Measurements from ENCODE around the gene CENPX. TPM values are rescaled to one million over a fixed set of nuclear protein-coding genes. Genes with fewer than 3 reads are reported as not detected.

The CENPX gene
- total RNA-seq, 1 experiment from 2014 or later: 77.9 TPM

DNA sequence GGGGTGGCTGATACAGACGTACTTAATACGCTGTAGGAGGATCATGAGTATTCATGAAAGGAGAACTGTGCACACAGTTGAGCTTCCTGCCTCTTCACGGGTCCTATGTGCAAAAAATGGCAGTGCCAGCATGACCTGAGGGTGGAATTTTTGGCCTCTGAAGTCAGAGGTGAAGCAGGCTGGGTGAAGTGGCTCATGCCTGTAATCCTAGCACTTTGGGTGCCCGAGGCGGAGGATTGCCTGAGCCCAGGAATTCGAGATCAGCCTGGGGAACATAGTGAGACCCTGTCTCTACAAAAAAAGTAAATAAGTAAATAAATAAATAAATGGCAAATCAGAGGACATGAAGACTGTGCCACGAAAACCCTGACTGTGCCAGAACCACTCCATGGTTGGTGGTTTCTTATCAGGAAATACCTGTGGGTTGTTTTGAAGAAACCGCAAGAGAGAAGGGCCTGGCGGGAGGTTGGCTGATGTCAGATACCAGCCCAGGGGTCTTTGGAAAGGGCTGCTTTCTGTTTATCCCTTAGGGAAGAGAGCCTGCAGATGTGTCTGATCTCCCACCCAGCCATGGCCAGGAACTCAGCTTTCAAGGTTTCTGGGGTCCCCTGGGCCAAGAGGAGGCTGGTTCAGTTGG, 41.9 kb downstream of the CENPX start:
- Histone ChIP-seq H4K91ac (ENCODE audit: insufficient read length, low read depth, low read length) (no peak overlapping the region), H4K8ac (replicated peaks; ENCODE audit: insufficient read length, low read depth, low read length) (no peak overlapping the region), H3K56ac (ENCODE audit: insufficient read length, low read depth, low read length) (no peak overlapping the region), H3K23me2 (ENCODE audit: insufficient read length, low read depth, low read length, poor library complexity, severe bottlenecking) (peaks cover 12% of the 10 kb centered on the region), H3K23ac (ENCODE audit: insufficient read length, low read depth, low read length) (no peak overlapping the region), H3K4me2 (ENCODE audit: insufficient read depth, insufficient read length, low read length) (no peak overlapping the region), H2BK20ac (ENCODE audit: low read depth, low read length, poor library complexity, severe bottlenecking) (no peak overlapping the region), H2AFZ (ENCODE audit: low read length) (no peak overlapping the region), H2BK12ac (ENCODE audit: insufficient read length, low read depth, low read length) (no peak overlapping the region), H4K5ac (ENCODE audit: insufficient read length, low read depth, low read length) (no peak overlapping the region), H2BK120ac (ENCODE audit: low read depth, low read length, poor library complexity, severe bottlenecking) (no peak overlapping the region), H2BK15ac (ENCODE audit: low read depth, low read length) (no peak overlapping the region), H2AK5ac (ENCODE audit: insufficient read length, low read length) (no peak overlapping the region), H3K18ac (ENCODE audit: insufficient read length, low read depth, low read length) (no peak overlapping the region), H3T11ph (ENCODE audit: low read length) (no peak overlapping the region), H4K20me1 (ENCODE audit: control insufficient read depth, insufficient read depth, insufficient read length) (no peaks in the 10 kb centered on the region), H3K9ac (ENCODE audit: extremely low read depth, insufficient read length, low read length) (no peak overlapping the region), H3K79me1 (ENCODE audit: insufficient read depth, low read depth, low read length, poor library complexity, severe bottlenecking) (no peaks in the 10 kb centered on the region), H3K79me2 (ENCODE audit: insufficient read depth, low read length) (no peaks in the 10 kb centered on the region), H3K4me1 (ENCODE audit: insufficient read depth, low read length) (no peaks in the 10 kb centered on the region), H2BK5ac (ENCODE audit: insufficient read length, low read length) (no peak overlapping the region), H3K9me3 (ENCODE audit: control insufficient read depth, low read depth, low read length) (no peaks in the 10 kb centered on the region), H3K4ac (ENCODE audit: low read depth, low read length) (no peak overlapping the region), H3K27ac (ENCODE audit: insufficient read length, low read depth, low read length) (no peak overlapping the region), H3K14ac (ENCODE audit: insufficient read depth, low read length) (no peak overlapping the region), H3K27me3 (ENCODE audit: insufficient read depth, low read length) (peaks cover 3% of the 10 kb centered on the region)
- H3K9me3 Mint-ChIP-seq: no peaks in the 10 kb centered on the region; a peak in 2 of 5 replicates
- peaks cover 6 to 48% (median 44%) of the 10 kb centered on the region in 3 experiments for H3K36me3 Mint-ChIP-seq (ENCODE audit: insufficient read depth in 1 of 3, low read depth in 3 of 3)
- DNase-seq: no peak
- no peak overlapping the region for H3K27ac Mint-ChIP-seq
- H3K4me1 Mint-ChIP-seq: peaks cover 9 to 16% of the 10 kb centered on the region in 2 experiments; a peak in 3 of 4 replicates
- no peak overlapping the region for H3K4me3 Mint-ChIP-seq
- H3K27me3 Mint-ChIP-seq (ENCODE audit: low read depth): peaks cover 12% of the 10 kb centered on the region
- TF ChIP-seq, protein P1, sequence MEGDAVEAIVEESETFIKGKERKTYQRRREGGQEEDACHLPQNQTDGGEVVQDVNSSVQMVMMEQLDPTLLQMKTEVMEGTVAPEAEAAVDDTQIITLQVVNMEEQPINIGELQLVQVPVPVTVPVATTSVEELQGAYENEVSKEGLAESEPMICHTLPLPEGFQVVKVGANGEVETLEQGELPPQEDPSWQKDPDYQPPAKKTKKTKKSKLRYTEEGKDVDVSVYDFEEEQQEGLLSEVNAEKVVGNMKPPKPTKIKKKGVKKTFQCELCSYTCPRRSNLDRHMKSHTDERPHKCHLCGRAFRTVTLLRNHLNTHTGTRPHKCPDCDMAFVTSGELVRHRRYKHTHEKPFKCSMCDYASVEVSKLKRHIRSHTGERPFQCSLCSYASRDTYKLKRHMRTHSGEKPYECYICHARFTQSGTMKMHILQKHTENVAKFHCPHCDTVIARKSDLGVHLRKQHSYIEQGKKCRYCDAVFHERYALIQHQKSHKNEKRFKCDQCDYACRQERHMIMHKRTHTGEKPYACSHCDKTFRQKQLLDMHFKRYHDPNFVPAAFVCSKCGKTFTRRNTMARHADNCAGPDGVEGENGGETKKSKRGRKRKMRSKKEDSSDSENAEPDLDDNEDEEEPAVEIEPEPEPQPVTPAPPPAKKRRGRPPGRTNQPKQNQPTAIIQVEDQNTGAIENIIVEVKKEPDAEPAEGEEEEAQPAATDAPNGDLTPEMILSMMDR (conservative IDR thresholded peaks at IDR 0.05): no peak
- no CpG with 5 or more reads among the region's 9 CpGs for WGBS (ENCODE audit: extremely low coverage, insufficient read length, low lambda C conversion rate)

All from H9 (cell line).